HUES48 (cell line): ENCODE results near the gene CYBRD1.
"Not testable (repeated sequence)": the region's sequence is repeated elsewhere in the genome, so short reads cannot be mapped to it uniquely, and the experiment has no call there.

Experiments used
- H3K27ac ChIP-seq: one replicate; pipeline ENCODE4 v1.7.0; 2013; ENCODE audit warnings: low read depth, low read length, inconsistent platforms
- H3K27me3 ChIP-seq: 2 replicates; pipeline ENCODE4 v1.6.1; 2013; ENCODE audit warnings: mild to moderate bottlenecking, low read length; ENCODE audit not compliant: control insufficient read depth, insufficient read depth
- H3K36me3 ChIP-seq: 2 replicates; pipeline ENCODE4 v1.6.1; 2013; ENCODE audit warnings: low read length; ENCODE audit not compliant: control insufficient read depth, insufficient read depth
- H3K4me1 ChIP-seq: 2 replicates; pipeline ENCODE4 v1.6.1; 2013; ENCODE audit warnings: mild to moderate bottlenecking, low read length; ENCODE audit not compliant: control insufficient read depth, insufficient read depth
- H3K4me3 ChIP-seq: 2 replicates; pipeline ENCODE4 v1.5.1; 2013; ENCODE audit warnings: mild to moderate bottlenecking, low read depth, low read length
- H3K9ac ChIP-seq: 2 replicates; pipeline ENCODE4 v1.6.1; 2013; ENCODE audit warnings: mild to moderate bottlenecking, low read depth, low read length, moderate library complexity
- H3K9me3 ChIP-seq: 2 replicates; pipeline ENCODE4 v1.6.1; 2013; ENCODE audit warnings: low read length; ENCODE audit not compliant: control insufficient read depth, insufficient read depth

Gene CYBRD1

GRCh38 chr2:171490577-171490976, 31.7 kb upstream of the CYBRD1 start:
- Histone ChIP-seq H3K27me3 (no peaks in the 10 kb centered on the region), H3K27ac (no peak overlapping the region), H3K4me1 (peaks cover 9% of the 10 kb centered on the region), H3K4me3 (no peak overlapping the region), H3K9ac (no peak overlapping the region), H3K36me3 (no peaks in the 10 kb centered on the region), H3K9me3 (no peaks in the 10 kb centered on the region)

GRCh38 chr2:171491292-171491691, 31.0 kb upstream of the CYBRD1 start:
- Histone ChIP-seq H3K4me1 (peaks cover 9% of the 10 kb centered on the region), H3K27me3 (no peaks in the 10 kb centered on the region), H3K9ac (no peak overlapping the region), H3K36me3 (no peaks in the 10 kb centered on the region), H3K9me3 (no peaks in the 10 kb centered on the region), H3K4me3 (no peak overlapping the region), H3K27ac (peak overlapping the region; percentile 56)

- Histone ChIP-seq H3K4me1 (peaks cover 9% of the 10 kb centered on the region), H3K4me3 (no peak overlapping the region), H3K27me3 (no peaks in the 10 kb centered on the region), H3K9ac (no peak overlapping the region), H3K36me3 (no peaks in the 10 kb centered on the region), H3K9me3 (0 out of 2 replicates have a peak, but pooled peaks cover 2% of the 10 kb centered on the region), H3K27ac (no peak overlapping the region)
Measured at GRCh38 chr2:171492664-171493063, 29.6 kb upstream of the CYBRD1 start.

GRCh38 chr2:171497664-171498063, 24.6 kb upstream of the CYBRD1 start:
- not testable (repeated sequence) for H3K27me3 ChIP-seq, H3K4me3 ChIP-seq, H3K9ac ChIP-seq, H3K27ac ChIP-seq, H3K4me1 ChIP-seq, H3K9me3 ChIP-seq, H3K36me3 ChIP-seq

GRCh38 chr2:171505374-171505773, 16.9 kb upstream of the CYBRD1 start:
- no peak overlapping the region for H3K27ac ChIP-seq
- no peak overlapping the region for H3K4me3 ChIP-seq
- H3K9ac ChIP-seq = no peak overlapping the region
- H3K9me3 ChIP-seq = no peaks in the 10 kb centered on the region
- H3K36me3 ChIP-seq = no peaks in the 10 kb centered on the region
- H3K4me1 ChIP-seq = no peaks in the 10 kb centered on the region
- H3K27me3 ChIP-seq = no peaks in the 10 kb centered on the region

DNA sequence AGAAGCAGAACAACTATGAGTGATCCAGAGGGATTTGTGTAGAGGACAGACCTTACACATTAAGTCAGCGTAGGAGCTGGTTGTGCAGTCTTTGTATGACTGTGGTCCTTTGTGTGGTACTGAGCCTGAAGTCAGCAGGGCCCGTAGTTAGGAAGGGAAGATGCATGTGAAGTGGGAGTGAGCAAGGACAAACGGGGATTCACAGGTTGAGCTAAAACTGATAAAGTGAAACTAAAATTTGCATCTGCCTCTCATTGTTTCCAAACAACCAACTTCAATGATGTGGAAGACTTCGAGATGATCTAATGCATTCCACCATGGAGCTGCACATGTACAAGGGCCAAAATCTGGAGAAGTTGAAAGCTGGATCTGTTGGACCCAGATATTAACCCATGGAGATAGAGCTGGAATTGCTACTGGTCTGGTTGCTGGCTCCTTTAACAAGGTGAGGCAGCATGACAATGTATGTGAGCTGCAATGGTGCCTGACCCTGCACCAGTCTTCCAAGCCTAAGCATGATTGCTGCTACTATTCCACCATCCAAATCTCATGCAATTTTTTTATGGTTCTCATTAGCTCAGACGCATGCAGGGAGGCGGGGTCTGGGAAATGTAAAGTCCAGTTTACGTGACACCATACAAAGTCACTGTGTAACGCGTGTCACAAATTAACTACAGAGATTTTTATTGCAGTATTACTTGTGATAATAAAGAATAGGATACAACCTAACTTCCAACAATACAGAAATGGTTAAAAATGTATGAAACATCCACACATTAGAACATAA, 12.1 kb upstream of the CYBRD1 start:
- Histone ChIP-seq H3K4me3 (no peak overlapping the region), H3K9me3 (no peaks in the 10 kb centered on the region), H3K27me3 (no peaks in the 10 kb centered on the region), H3K9ac (no peak overlapping the region), H3K36me3 (no peaks in the 10 kb centered on the region), H3K4me1 (peaks cover 4% of the 10 kb centered on the region), H3K27ac (no peak overlapping the region)

DNA sequence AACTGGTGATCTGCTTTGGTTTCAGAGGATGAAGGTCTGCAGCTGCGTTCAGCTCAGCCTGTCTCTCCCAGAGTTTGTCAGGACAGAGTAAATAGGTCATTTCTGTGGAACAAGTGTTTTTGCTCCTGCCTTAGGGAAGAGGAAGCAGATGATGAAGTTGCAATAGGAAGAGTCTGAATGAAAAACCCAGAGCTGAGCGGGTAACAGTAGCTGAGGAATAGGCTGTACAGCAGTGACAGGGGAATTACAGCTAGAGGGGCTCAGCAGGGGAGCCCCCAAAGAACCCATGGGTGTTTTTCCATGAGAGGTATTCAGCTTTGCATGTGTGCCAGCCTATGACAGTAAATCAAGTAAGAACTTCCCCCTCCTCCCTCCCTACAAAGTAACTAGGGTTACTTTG, 10.3 kb upstream of the CYBRD1 start:
- Histone ChIP-seq H3K4me3 (no peak overlapping the region), H3K27me3 (no peaks in the 10 kb centered on the region), H3K36me3 (no peaks in the 10 kb centered on the region), H3K4me1 (peaks cover 7% of the 10 kb centered on the region), H3K9me3 (no peaks in the 10 kb centered on the region), H3K9ac (no peak overlapping the region), H3K27ac (no peak overlapping the region)

DNA sequence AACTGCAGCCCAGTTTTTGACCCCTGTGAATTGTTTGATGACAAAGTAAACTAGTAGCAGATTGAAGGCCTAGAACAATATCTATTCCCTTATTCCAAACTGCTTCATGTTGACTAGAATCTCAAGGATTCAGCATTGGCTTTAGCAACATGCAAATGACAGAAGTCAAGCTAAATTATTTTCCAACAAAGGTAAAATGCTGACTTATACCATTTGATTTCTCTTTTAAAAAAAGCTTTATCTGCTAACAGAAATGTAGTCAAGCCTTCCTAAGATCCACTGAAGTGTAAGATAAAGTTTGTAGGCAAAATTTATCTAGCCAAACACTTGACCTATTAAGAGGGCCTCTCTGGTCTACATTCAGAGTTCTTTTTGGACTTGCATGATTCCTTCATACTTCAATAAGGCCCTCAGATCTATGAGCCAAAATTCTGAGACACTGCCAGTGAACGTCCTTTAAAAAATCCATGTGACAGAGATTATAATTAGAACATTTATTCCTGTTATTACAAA, 9.5 kb upstream of the CYBRD1 start:
- Histone ChIP-seq H3K36me3 (no peaks in the 10 kb centered on the region), H3K4me1 (peaks cover 7% of the 10 kb centered on the region), H3K27me3 (no peaks in the 10 kb centered on the region), H3K27ac (no peak overlapping the region), H3K9me3 (no peaks in the 10 kb centered on the region), H3K9ac (no peak overlapping the region), H3K4me3 (no peak overlapping the region)

- H3K4me3 ChIP-seq = no peak overlapping the region
- no peaks in the 10 kb centered on the region for H3K27me3 ChIP-seq
- no peaks in the 10 kb centered on the region for H3K9me3 ChIP-seq
- no peak overlapping the region for H3K27ac ChIP-seq
- H3K9ac ChIP-seq = no peak overlapping the region
- peaks cover 7% of the 10 kb centered on the region for H3K4me1 ChIP-seq
- H3K36me3 ChIP-seq = no peaks in the 10 kb centered on the region
Measured at GRCh38 chr2:171513719-171514160, 8.5 kb upstream of the CYBRD1 start.

DNA sequence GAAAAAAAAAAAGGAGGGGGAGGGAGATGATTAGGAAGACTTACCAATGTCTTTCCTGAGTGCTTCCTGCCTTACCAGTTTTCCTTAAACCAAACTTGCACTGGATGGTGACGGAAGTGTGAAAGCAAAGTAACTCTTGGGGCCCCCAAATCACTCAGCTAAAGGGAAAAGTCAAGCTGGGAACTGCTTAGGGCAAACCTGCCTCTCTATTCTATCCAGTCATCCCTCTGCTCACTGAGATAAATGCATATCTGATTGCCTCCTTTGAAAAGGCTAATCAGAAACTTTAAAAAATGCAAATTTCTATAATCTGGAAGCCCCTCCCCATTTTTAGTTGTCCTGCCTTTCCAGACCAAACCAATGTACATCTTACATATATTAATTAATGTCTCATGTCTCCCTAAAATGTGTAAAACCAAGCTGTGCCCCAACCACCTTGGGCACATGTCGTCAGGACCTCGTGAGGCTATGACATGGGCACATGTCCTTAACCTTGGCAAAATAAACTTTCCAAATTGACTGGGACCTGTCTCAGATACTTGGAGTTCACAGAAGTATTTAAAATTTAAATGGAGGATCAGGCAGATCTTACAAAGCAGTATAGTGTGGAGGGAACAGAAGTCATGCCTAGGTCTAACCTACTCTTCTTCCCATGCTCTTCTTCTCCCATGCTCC, 7.2 kb upstream of the CYBRD1 start:
- Histone ChIP-seq H3K36me3 (no peaks in the 10 kb centered on the region), H3K4me3 (no peak overlapping the region), H3K27ac (no peak overlapping the region), H3K4me1 (peaks cover 7% of the 10 kb centered on the region), H3K27me3 (no peaks in the 10 kb centered on the region), H3K9ac (no peak overlapping the region), H3K9me3 (no peaks in the 10 kb centered on the region)

DNA sequence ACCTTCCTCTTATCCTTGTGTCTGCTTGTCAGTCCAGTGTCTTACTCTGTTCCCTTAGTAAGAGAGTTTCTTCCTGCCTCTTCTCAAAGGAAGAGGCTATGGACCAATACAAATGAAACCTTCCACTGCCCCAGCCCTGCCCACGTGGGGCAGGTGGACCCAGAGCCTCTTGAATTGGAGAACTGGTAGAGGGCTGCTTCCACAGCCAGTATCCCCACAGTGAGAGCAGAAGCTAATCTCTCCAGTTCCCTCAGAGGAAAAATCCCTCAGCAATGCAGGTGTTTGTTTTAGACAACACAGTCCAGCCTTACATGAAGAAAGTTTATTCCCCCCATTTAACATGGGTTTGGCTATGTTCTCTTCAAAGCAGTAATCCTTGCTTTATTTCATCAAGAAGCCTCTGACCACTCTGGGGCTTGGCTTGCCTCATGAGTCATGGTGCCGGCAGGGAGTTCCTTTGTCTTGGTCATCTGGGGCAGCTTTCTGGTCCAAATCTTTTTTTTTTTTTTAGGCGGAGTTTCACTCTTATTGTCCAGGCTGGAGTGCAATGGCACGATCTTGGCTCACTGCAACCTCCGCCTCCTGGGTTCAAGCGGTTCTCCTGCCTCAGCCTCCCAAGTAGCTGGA, 6.5 kb upstream of the CYBRD1 start:
- Histone ChIP-seq H3K9ac (no peak overlapping the region), H3K27me3 (no peaks in the 10 kb centered on the region), H3K4me1 (peaks cover 7% of the 10 kb centered on the region), H3K36me3 (no peaks in the 10 kb centered on the region), H3K9me3 (no peaks in the 10 kb centered on the region), H3K4me3 (no peak overlapping the region), H3K27ac (no peak overlapping the region)
